Mucosa of gallbladder (tissue), 1 donor: ENCODE data around the gene ATG16L1. TPM values are rescaled to one million over a fixed set of nuclear protein-coding genes. Genes with fewer than 3 reads are reported as not detected.

Experiments used
- DNase-seq: peaks from one replicate; pipeline ENCODE4 v3.0.0-alpha.2; 2020; ENCODE audit warnings: low spot score
- total RNA-seq: library from RNA; stranded (reverse); gene quantifications from one replicate; pipeline ENCODE4 v1.2.1, GENCODE V29; 2021
- donor health status: DM: no; HTN: no; CAD: no.

Gene ATG16L1
- total RNA-seq, 1 donor from 2014 or later, result 35.0 TPM

- DNase-seq, result no peak
Measured at GRCh38 chr2:233227346-233227978, 24.0 kb upstream of the ATG16L1 start.

DNA sequence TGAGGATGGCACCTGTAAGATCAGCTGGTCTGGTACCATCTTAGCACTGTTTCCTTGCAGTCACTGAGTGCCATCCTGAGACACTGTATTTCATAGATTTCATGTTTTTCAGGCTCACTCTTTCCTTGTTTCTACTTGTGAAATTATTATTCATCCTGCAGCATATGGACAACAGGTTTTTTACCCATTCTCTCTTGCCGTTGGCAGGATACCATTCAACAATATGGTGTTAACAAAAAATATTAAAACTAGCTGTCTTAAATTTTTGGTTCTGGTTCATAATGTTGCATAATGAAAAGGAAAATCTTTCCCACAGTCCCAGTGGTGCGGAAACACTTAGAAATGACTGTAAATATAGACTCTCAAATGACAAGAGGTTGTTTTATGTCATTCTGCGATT is 23.1 kb upstream of the ATG16L1 start:
- no peak for DNase-seq

DNA sequence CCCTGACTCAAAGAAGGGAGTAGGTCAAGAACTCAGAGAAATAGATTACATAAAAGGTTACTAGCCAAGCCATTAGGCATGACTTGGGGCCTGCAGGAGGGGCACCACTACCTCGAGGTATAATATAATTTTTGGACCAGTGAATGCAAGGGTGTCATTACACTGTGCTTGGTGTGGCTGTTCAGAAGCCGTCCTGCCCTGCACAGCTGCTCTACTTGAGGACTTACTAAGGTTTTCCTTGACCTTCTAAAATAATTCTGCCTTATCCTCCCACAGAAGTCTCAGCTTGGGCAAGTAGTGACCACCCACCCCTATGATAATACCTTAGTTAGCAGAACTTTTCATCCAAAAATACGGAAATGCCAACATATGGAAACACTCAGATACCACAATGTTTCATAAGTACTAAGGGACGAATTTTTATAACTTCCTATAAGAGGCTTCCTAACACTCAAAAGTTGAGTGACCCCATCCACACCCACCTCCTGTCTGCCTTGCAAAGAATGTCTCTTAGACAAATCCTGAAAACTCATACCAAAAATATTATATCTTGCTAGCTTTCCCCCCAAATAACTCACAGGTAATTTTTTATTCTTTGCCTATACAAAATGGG is 17.7 kb upstream of the ATG16L1 start:
- no peak for DNase-seq

DNA sequence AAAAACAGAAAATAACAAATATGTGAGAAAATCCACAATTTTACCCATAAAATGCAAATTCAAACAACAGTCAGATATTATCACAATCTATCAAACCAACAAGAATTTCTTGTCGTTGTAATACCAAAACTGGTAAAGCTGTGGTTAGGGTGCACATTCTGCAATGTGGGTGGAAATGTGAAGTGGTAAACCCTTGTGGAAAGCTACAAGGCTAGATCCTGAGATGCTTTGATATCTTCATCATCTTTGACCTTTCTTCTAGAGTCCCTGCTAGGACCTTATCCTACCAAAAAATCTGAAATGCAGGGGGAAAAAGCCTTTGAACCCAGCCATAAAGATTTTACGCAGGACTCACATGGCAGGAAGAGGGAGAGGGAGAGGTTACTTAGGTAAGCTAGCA is 17.2 kb upstream of the ATG16L1 start:
- DNase-seq, result no peak

DNA sequence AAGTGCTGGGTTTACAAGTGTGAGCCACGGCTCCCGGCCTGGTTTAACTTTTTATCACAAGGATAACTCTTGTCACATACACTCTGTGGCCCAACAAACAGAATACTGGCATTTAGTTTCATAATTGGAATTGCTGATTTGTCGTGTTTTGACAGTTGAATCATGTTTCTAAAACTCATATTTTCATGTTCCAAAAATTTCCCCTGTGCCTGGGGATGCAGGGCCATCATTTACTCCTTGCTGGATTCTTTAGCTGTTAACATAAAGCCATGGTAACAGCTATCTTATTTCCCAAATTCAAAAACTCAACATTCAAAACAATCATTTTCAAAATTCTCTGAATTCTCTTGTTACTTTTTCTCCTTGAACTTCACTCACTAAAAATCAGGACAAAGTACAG is 16.5 kb upstream of the ATG16L1 start:
- DNase-seq, result no peak

- no peak for DNase-seq
Measured at GRCh38 chr2:233235977-233236376, 15.5 kb upstream of the ATG16L1 start.

- no peak for DNase-seq
Measured at GRCh38 chr2:233236820-233237589, 14.5 kb upstream of the ATG16L1 start.

GRCh38 chr2:233240897-233241296 is 10.6 kb upstream of the ATG16L1 start:
- DNase-seq, result no peak

- no peak for DNase-seq
Measured at GRCh38 chr2:233241803-233242202, 9.7 kb upstream of the ATG16L1 start.

GRCh38 chr2:233242231-233242927 is 9.1 kb upstream of the ATG16L1 start:
- DNase-seq, result no peak

DNA sequence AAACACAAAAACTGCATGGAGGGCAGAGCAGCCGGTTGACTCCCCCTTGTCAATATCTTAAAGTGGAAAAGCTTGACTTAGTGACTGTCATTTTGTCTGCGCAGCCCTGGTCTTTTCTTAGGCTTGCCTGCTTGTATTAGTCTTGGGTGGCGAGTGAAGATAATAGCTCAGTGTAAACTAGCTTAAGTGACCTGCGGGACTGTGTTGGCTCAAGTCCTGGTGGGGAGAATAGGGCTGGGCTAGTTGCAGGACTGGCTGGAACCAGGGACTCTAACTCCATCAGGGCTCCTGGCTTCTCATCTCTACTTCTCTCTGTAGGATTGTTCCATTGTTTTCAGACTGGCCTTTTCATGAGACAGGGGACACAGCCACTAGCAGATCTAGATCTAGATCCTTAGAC is 8.1 kb upstream of the ATG16L1 start:
- no peak for DNase-seq

DNA sequence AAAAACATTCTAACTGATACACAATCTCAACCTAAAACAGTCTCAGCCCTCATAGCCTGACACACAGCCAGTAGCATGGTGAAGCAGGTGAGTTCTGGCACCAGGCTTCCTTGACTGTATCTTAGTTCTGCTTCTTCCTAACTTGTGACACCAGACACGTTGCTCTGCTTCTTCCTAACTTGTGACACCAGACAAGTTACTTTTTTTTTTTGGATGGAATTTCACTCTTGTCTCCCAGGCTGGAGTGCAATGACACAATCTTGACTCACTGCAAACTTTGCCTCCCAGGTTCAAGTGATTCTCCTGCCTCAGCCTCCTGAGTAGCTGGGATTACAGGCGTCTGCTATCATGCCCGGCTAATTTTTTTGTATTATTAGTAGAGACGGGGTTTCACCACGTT is 6.7 kb upstream of the ATG16L1 start:
- DNase-seq, result no peak

- DNase-seq, result no peak
Measured at GRCh38 chr2:233245406-233245805, 6.1 kb upstream of the ATG16L1 start.

- DNase-seq, result no peak
Measured at GRCh38 chr2:233247116-233247515, 4.4 kb upstream of the ATG16L1 start.

GRCh38 chr2:233247744-233248143 is 3.7 kb upstream of the ATG16L1 start:
- no peak for DNase-seq

DNA sequence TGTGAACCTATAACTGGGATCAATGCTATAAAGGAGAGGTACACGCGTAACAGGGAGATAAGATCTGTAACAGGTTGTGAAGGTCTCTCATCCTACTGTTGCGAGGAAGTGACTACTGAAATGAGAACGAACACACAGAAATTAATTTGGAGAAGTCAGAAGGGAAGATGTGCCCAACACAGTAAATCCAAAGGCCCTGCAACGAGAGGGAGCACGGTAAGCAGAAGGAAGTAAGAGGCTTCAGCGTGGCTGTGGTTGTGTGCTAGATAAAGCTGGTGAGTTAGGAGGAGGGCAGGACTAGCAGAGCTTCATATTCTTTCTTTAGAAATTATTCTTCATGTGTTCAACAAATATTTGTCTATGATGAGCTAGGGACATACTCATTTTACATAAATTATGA is 2.5 kb upstream of the ATG16L1 start:
- DNase-seq, result no peak

DNA sequence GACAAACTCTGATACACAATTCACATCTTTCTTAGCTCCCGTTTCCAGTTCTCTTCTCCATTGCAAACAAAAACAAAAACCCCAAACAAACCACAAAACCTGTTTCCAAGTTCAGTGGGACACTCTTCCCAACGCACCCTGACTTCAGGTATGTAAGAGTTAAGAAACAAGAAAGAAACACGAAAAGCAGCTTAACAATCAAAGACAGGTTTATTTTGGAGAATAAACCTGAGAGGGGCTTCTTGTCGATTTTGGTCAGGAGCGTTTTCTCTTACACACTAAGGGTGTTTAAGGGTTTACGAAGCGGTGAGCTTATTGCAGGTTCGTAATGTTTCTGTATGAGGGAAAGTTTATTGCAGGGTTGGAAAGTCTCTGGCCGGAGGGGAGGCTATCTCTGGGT is 905 bp upstream of the ATG16L1 start:
- DNase-seq, result no peak

DNA sequence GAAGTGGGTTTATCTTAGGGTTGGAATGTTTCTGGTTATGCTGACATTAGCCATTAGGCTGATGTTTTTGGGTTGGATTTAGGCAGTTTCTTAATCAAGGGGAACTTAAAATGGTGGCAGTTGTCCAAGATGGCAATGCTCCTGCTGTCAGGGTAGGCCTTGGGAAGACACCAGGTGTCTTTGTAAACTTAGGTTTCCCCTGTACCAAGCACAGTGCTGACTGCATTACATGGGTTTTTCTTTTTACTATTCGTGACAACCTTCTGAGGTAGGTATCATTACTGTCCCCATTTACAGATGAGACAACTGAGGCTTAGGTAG is 528 bp upstream of the ATG16L1 start:
- DNase-seq, result no peak

DNA sequence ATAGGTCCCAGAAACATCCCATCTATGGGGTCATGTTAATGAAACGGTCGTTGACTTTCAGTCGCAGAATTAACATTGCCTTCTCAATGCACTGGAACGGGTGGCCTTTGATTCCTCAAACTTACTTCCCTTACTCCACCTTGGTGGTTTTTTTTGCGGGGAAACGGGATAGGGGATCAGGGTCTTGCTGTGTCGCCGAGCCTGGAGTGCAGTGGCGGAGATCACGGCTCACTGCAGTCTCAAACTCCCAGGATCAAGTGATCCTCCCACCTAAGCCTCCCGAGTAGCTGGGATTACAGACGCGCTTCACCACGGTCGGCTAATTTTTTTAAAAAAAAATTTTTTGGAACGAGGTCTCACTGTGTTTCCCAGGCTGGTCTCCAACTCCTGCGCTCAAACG is 754 bp downstream of the ATG16L1 start:
- DNase-seq, result no peak

GRCh38 chr2:233255151-233255550 is 3.7 kb downstream of the ATG16L1 start:
- no peak for DNase-seq

GRCh38 chr2:233256048-233256447 is 4.6 kb downstream of the ATG16L1 start:
- DNase-seq, result no peak

DNA sequence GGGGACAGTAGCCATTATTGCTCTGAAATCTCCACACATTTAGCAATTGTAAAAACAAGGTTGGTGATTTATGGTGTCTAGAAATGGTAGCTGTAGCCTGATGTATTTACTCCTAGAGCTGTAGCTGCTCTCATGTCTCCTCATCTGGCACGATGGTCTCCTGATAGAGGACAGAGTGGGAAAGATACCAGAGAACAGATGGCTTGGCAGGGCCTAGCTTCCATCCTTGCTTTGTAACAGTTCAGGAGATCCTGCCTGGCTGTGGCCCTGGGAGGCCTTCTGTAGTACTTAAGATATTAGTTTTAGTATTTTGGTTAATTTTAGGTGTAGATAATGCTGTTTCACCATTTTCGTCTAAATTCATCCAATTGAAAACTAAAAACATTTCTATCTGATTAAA is 6.7 kb downstream of the ATG16L1 start:
- DNase-seq, result no peak

DNA sequence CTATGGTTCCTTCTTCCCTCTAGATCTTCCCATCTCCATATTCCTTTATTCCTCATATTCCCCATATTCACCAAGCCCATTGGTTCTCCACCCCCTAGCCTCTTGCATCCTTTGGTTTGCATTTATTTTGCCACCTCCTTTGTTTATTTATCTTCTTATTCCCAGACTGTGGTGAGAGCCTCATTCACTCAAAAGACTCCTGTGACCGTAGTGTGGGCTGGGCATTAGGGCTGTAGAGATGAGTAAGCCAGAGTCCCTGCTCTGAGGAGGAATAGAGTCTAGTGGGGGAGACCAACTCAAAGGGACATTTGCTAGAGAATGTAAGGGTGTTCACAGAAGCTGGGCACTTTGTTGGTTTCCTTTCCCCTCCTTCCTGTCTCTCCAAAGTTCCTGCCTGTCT is 8.3 kb downstream of the ATG16L1 start:
- no peak for DNase-seq
